ENCODE measurements around the gene MFF. TPM values are rescaled to one million over a fixed set of nuclear protein-coding genes. Genes with fewer than 3 reads are reported as not detected.

MFF gene
- total RNA-seq, 4 donors from 2014 or later = 94.5 to 151 (median 131) TPM

- ATAC-seq (no peak), DNase-seq (no peak)
- Histone ChIP-seq H3K27ac (no peak overlapping the region), H3K27me3 (no peaks in the 10 kb centered on the region), H3K9me3 (no peaks in the 10 kb centered on the region), H3K36me3 (peaks cover 0 to 72% of the 10 kb centered on the region in 2 donors), H3K4me1 (no peaks in the 10 kb centered on the region), H3K4me3 (no peak overlapping the region)
- TF ChIP-seq POLR2A (IDR thresholded peaks at IDR 0.05) (no peak), CTCF (IDR thresholded peaks at IDR 0.05 in 4 of 5, conservative IDR thresholded peaks at IDR 0.05 in 1 of 5) (no peak)
- in situ Hi-C loops (cut with MboI; ENCODE audit: low sequenced_read_pairs in 4 of 4) = no loop called here
- intact Hi-C loops (cut with DNase I; ENCODE audit: low total_unique reads) = no loop called here
These were observed 32.7 kb upstream of the MFF start for GRCh38 chr2:227292314-227292713.

- no peak for DNase-seq
- no peak for ATAC-seq
- in situ Hi-C loops (cut with MboI; ENCODE audit: low sequenced_read_pairs in 4 of 4) = no loop called here
These were observed 31.5 kb upstream of the MFF start for GRCh38 chr2:227293531-227293930.

DNA sequence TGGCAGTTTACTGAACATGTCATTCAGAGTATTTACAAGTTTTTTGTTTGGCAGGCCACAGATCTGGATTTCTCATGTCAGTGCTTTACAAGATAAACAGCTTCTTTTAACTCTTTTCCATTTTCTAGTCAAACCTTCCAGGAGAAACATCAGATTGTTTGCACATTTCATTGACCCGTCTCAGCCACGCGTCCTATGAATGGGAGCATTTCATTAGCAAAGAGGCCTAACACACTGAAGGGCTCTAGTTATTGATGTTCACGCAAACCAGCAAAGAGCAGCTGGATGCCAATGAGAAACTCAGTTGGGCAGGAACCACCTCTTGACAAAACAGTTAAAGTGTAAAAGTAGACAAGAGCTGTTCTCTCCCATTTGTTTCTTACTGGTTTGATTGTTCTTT is 29.2 kb upstream of the MFF start:
- no peaks in the 10 kb centered on the region for H3K9me3 ChIP-seq
- no peak overlapping the region for H3K27ac ChIP-seq
- no peaks in the 10 kb centered on the region for H3K4me1 ChIP-seq
- ATAC-seq = no peak
- intact Hi-C loops (cut with DNase I; ENCODE audit: low total_unique reads) = no loop called here
- in situ Hi-C loops (cut with MboI; ENCODE audit: low sequenced_read_pairs in 4 of 4) = no loop called here
- TF ChIP-seq CTCF (IDR thresholded peaks at IDR 0.05 in 4 of 5, conservative IDR thresholded peaks at IDR 0.05 in 1 of 5) = no peak
- TF ChIP-seq POLR2A (IDR thresholded peaks at IDR 0.05) = no peak
- peaks cover 0 to 64% of the 10 kb centered on the region in 2 donors for H3K36me3 ChIP-seq
- no peak overlapping the region for H3K4me3 ChIP-seq
- DNase-seq = no peak
- no peaks in the 10 kb centered on the region for H3K27me3 ChIP-seq

More at GRCh38 chr2:227293531-227293930, 31.5 kb upstream of the MFF start:
- no peaks in the 10 kb centered on the region for H3K9me3 ChIP-seq
- H3K4me1 ChIP-seq = no peaks in the 10 kb centered on the region
- no peak overlapping the region for H3K4me3 ChIP-seq
- peaks cover 0 to 80% of the 10 kb centered on the region in 2 donors for H3K36me3 ChIP-seq
- no peak overlapping the region for H3K27ac ChIP-seq
- H3K27me3 ChIP-seq = no peaks in the 10 kb centered on the region
- intact Hi-C loops (cut with DNase I; ENCODE audit: low total_unique reads) = no loop called here
- no peak for TF ChIP-seq CTCF (IDR thresholded peaks at IDR 0.05 in 4 of 5, conservative IDR thresholded peaks at IDR 0.05 in 1 of 5)
- TF ChIP-seq POLR2A (IDR thresholded peaks at IDR 0.05) = no peak

GRCh38 chr2:227296671-227297405 is 28.2 kb upstream of the MFF start:
- in situ Hi-C loops (cut with MboI; ENCODE audit: low sequenced_read_pairs in 4 of 4) = no loop called here
- H3K4me1 ChIP-seq = peaks cover 0 to 7% of the 10 kb centered on the region in 2 donors
- no peaks in the 10 kb centered on the region for H3K27me3 ChIP-seq
- no peaks in the 10 kb centered on the region for H3K9me3 ChIP-seq
- H3K36me3 ChIP-seq = peaks cover 0 to 61% of the 10 kb centered on the region in 2 donors
- intact Hi-C loops (cut with DNase I; ENCODE audit: low total_unique reads) = no loop called here
- ATAC-seq (no peak), DNase-seq (no peak)
- TF ChIP-seq CTCF (IDR thresholded peaks at IDR 0.05 in 4 of 5, conservative IDR thresholded peaks at IDR 0.05 in 1 of 5) = no peak
- TF ChIP-seq POLR2A (IDR thresholded peaks at IDR 0.05) = no peak
- no peak overlapping the region for H3K4me3 ChIP-seq
- no peak overlapping the region for H3K27ac ChIP-seq

All from gastrocnemius medialis (tissue), 4 donors.